ENCODE results near the gene CRIP2.

- no peak for TF ChIP-seq POLR2A (IDR thresholded peaks at IDR 0.05)
- TF ChIP-seq CTCF (IDR thresholded peaks at IDR 0.05) = no peak
Observed at GRCh38 chr14:105488781-105489541, 14.3 kb downstream of the CRIP2 start.
